Mammary epithelial cell (primary cell): ENCODE results near the gene IKZF2.

Experiments
- EZH2 ChIP-seq: IDR thresholded peaks from 2 replicates; pipeline ENCODE4 v1.6.1; 2012; ENCODE audit warnings: low read length, inconsistent platforms, borderline replicate concordance
- TF ChIP-seq, protein P1 (sequence below), 2 donors: IDR thresholded peaks in 1 of 2; conservative IDR thresholded peaks in 1 of 2; 2 replicates each; pipeline ENCODE4 v1.5.1; 2011 to 2012; ENCODE audit warnings: inconsistent platforms in 2 of 2, low read length in 2 of 2, mild to moderate bottlenecking in 2 of 2, control low read depth in 1 of 2, low read depth in 1 of 2; ENCODE audit not compliant: insufficient read depth in 1 of 2; ENCODE audit errors: extremely low read depth in 1 of 2

DNA sequence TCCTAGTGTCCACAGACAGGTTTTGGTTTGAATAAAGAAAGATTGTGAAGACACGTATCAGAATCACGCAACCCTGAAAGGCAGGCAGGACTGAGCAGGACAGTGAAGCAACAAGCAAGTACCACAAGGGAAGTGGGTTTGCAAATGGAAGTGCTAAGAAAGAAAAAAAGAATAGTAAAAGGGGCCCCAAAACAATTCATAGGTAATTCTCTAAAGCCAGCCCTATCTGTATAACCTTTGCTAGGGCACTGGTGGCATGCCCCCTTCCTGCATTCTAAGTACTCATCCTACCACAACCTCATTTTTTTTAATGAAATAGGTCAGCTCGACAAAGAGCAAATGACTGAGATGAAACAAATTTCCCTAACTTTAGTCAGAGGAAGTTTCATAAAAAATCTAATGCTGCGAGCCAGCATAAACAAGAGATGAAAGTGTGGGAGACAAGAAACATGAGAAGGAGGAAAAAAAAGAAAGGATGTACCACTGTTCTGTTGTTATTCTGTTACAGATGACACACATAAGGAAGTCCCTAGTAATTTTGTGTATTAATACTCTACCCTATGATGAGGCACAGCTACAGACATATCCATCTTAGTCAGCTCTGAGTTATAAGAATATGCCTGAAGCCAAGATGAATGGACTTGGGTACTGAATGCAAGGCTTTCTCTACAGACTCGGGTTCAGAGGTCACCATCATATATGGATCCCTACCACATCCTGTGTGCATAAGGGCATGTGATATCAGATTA lies 32.2 kb downstream of the IKZF2 start:
- TF ChIP-seq EZH2 = no peak
- TF ChIP-seq, protein P1, sequence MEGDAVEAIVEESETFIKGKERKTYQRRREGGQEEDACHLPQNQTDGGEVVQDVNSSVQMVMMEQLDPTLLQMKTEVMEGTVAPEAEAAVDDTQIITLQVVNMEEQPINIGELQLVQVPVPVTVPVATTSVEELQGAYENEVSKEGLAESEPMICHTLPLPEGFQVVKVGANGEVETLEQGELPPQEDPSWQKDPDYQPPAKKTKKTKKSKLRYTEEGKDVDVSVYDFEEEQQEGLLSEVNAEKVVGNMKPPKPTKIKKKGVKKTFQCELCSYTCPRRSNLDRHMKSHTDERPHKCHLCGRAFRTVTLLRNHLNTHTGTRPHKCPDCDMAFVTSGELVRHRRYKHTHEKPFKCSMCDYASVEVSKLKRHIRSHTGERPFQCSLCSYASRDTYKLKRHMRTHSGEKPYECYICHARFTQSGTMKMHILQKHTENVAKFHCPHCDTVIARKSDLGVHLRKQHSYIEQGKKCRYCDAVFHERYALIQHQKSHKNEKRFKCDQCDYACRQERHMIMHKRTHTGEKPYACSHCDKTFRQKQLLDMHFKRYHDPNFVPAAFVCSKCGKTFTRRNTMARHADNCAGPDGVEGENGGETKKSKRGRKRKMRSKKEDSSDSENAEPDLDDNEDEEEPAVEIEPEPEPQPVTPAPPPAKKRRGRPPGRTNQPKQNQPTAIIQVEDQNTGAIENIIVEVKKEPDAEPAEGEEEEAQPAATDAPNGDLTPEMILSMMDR (conservative IDR thresholded peaks at IDR 0.05 in 1 of 2, IDR thresholded peaks at IDR 0.05 in 1 of 2; ENCODE audit: extremely low read depth in 1 of 2, insufficient read depth in 1 of 2, low read depth in 1 of 2, low read length in 2 of 2) = no peak
